ENCODE data around the gene PRAMEF1. TPM values are rescaled to one million over a fixed set of nuclear protein-coding genes. Genes with fewer than 3 reads are reported as not detected.

Gene PRAMEF1
- total RNA-seq (2022; extraction: Qiagen RNA extraction), result not detected in 5 replicates

GRCh38 chr1:12791097-12791496, at the start of gene PRAMEF1:
Gene PRAMEF1, plus strand, starts transcription at chr1:12791397. Its CDS starts 1,831 bp downstream, at chr1:12793228.

GRCh38 chr1:12745992-12746323, 45.2 kb upstream of the PRAMEF1 start, which contains the start of gene CFAP107:
Gene CFAP107, plus strand, starts transcription at chr1:12746200. Its CDS starts 231 bp downstream, at chr1:12746431.

GRCh38 chr1:12773438-12773837, 17.8 kb upstream of the PRAMEF1 start, which contains the start of gene PRAMEF12:
Gene PRAMEF12, plus strand, starts transcription at chr1:12773738. Its CDS starts 1,130 bp downstream, at chr1:12774868.

GRCh38 chr1:12831310-12831709, 40.1 kb downstream of the PRAMEF1 start, which contains the start of gene PRAMEF11:
Gene PRAMEF11, minus strand, starts transcription at chr1:12831410. Its CDS starts 2,621 bp downstream, at chr1:12828789.

Other genes with a start within 250 kb of the PRAMEF1 start
- 44.8 to 64.1 TPM (median 61.0 TPM) in 5 replicates for gene DHRS3, start 173.2 kb upstream of the PRAMEF1 start, total RNA-seq (2022; extraction: Qiagen RNA extraction)
- gene AADACL4, start 147.3 kb upstream of the PRAMEF1 start, total RNA-seq (2022; extraction: Qiagen RNA extraction), result not detected in 5 replicates
- not detected in 5 replicates for gene AADACL3, start 75.3 kb upstream of the PRAMEF1 start, total RNA-seq (2022; extraction: Qiagen RNA extraction)
- gene CFAP107, start 45.2 kb upstream of the PRAMEF1 start, total RNA-seq (2022; extraction: Qiagen RNA extraction), result not detected in 5 replicates
- 0.07 TPM in 1 of 5 replicates, not detected in the others for gene PRAMEF12, start 17.7 kb upstream of the PRAMEF1 start, total RNA-seq (2022; extraction: Qiagen RNA extraction)
- not detected in 5 replicates for gene PRAMEF11, start 40.0 kb downstream of the PRAMEF1 start, total RNA-seq (2022; extraction: Qiagen RNA extraction)
- not detected in 5 replicates for gene HNRNPCL1, start 57.3 kb downstream of the PRAMEF1 start, total RNA-seq (2022; extraction: Qiagen RNA extraction)
- gene PRAMEF2, start 65.7 kb downstream of the PRAMEF1 start, total RNA-seq (2022; extraction: Qiagen RNA extraction), result not detected in 5 replicates
- gene PRAMEF4, start 94.8 kb downstream of the PRAMEF1 start, total RNA-seq (2022; extraction: Qiagen RNA extraction), result not detected in 5 replicates
- not detected in 5 replicates for gene PRAMEF10, start 106.9 kb downstream of the PRAMEF1 start, total RNA-seq (2022; extraction: Qiagen RNA extraction)
- gene PRAMEF7, start 125.2 kb downstream of the PRAMEF1 start, total RNA-seq (2022; extraction: Qiagen RNA extraction), result not detected in 5 replicates
- gene PRAMEF6, start 156.2 kb downstream of the PRAMEF1 start, total RNA-seq (2022; extraction: Qiagen RNA extraction), result not detected in 5 replicates

Measured in A549 treated with CORT108297 at 1 μM for 4 hours (cell line).